Measurements from ENCODE around the gene BABAM2.
A peak's percentile ranks its signal among the peaks of the same experiment; 100 is the strongest.
"Not testable (repeated sequence)": the region's sequence is repeated elsewhere in the genome, so short reads cannot be mapped to it uniquely, and the experiment has no call there.

The BABAM2 gene

DNA sequence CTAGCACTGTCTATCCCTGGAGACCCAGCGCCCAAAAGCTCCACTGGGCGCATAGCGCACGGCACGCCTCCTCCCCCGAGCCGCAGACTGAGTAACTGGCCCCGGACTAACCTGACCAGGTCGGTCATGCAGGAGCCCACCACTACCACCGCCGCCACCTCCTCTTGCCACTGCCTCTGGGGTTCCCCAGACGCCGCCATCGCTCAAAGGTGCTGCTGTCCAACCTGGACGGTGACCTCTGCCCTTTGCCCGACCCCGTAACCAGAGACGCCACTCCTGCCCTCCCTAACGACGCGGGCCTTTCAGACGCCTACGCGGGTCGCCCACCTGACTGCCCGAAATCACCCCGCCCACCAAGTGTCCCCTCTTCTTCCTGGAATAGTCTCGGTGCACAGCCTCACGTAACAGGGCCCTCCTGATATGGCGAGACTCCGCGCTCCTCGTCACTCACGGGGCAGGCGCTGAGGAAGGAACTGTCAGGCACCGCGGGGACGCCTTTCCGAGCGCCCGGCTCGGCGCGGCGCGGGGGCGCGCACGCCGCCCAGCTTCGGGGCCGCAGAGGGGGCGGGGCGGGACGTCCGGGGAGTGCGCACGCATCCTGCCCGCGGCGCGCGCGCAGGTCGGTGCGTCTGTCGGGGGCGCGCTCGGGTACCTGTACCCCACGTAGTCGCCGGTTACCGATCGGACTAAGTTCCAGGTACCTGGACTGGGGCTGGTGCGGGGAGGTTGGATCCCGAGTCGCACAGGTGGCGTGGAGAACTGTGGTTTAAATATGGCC is at the start of gene BABAM2, which contains the start of gene RBKS:
TSS of gene BABAM2 (plus strand) at position 584 of the 778 bp plus-strand sequence. CDS start 3,828 bp downstream, outside the sequence.
TSS of gene RBKS (minus strand) at position 242 of the 778 bp plus-strand sequence. CDS start at position 200, 42 bp downstream.
- DNase-seq (ENCODE audit: low spot score): peak; percentile 91

DNA sequence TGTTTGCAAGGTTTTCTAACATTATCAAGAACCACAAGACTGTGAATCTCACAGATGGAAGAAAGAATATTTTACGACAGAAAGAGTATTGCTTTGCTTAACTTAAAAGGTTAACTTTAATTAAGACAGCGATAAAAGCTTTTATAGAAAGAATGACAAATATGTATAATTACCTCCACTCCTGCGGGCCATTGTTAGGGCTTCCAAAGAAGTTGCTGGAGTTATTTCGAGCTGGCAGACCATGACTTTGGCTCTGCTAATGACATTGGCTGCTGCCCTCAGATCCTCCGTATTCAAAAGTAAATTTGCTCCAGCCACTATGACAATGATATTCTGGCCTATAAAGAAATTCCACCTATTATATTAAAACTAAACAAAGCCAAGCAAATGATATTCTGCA is 47.6 kb upstream of the BABAM2 start:
- DNase-seq (ENCODE audit: low spot score): no peak

DNA sequence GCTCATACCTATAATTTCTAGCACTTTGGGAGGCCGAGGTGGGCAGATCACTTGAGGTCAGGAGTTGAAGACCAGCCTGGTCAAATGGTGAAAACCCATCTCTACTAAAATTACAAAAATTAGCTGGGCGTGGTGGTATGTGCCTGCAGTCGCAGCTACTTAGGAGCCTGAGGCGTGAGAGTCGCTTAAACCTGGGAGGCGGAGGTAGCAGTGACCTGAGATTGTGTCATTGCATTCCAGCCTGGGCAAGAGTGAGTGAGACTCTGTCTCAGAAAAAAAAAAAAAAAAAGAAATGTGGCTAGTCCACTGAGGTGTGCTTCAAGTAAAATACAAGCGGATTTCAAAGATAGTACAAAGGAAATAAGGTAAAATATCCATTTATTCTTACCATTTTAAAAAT is 46.5 kb upstream of the BABAM2 start:
- no peak for DNase-seq (ENCODE audit: low spot score)

DNA sequence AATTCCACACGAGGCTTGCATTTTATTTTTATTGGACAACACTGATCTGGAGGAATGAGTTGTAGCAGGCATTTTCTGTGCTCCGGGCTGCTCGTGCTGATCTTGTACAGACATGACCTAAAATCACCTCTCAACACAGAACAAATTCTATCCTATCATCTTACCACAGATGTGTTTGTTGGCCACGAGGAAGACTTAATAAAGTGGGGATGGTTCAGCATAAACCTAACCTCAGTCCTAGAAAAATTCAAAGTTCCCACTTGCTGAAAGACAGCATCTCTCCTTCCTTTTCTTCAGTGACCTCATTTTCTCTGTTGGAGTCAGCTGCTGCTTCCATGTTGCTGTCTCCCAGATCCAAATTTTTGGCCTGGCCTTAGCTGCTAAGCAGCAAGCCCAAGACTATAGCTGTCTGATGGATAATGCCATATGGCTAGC is 45.7 kb upstream of the BABAM2 start:
- no peak for DNase-seq (ENCODE audit: low spot score)

DNA sequence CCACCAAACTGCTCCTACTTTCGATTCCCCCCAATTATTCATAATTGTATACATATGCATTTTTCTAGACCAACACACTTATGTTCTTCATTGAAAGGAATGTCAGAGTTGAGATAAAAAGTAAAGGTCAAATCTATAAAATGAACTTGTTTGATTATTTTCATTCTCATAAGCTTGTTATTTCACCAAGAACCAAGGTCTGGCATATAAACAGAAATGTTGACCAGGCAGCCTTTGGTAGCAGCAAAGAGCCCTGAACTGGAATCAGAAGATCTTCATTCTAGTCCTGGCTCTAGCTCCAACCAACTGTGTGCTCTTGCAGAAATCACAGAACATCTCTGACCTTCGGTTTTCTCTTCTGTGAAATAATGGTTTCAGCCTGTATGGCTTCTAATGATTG is 43.2 kb upstream of the BABAM2 start:
- no peak for DNase-seq (ENCODE audit: low spot score)

DNA sequence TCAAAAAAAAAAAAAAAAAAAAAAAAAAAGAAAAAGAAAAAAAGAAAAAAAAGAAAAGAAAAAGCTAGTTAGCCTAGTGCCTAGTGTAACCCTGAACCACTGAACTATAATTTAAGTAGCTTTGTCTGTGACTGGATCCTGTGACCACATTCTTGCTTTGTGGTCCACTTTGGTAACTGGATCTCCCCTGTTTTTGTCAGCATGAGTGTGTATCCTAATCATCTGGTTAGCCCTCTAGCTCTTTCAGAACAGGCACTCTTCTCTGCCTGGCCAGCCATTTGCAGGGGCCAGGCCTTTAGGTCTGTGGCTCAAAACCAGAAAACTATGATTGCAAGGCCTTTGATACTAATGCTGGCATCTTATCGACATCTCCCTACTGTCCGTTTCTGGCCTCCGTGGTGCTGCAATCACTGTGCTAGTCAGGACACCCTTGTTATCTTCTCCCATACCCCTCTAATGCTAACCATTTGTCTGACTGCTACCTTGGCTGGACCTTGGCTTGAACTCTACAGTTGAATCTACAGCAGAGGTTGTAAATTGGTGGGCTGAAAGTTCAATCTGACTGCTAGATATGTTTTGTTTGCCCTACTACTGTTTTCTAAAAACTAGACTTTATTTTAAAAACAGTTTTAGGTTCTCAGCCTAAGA is 40.8 kb upstream of the BABAM2 start:
- DNase-seq (ENCODE audit: low spot score): no peak

DNA sequence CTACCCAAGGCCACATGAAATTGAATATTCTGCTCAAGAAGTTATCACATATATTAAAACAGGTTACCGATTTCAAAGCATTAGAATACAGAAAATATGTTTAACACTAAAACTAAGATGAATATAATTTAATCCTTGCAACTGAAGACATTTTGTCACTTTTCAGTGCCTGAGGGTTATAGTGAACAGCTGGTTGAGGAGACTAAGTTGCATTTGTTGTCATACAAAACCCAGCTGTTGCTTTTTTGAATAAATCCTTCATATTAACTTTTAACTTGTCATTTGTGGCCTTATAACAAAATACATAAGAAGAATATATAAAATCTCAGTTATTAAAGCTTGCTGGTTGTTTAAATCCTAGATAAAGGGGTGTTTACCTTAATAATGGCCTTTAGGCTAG is 37.8 kb upstream of the BABAM2 start:
- DNase-seq (ENCODE audit: low spot score): no peak

DNA sequence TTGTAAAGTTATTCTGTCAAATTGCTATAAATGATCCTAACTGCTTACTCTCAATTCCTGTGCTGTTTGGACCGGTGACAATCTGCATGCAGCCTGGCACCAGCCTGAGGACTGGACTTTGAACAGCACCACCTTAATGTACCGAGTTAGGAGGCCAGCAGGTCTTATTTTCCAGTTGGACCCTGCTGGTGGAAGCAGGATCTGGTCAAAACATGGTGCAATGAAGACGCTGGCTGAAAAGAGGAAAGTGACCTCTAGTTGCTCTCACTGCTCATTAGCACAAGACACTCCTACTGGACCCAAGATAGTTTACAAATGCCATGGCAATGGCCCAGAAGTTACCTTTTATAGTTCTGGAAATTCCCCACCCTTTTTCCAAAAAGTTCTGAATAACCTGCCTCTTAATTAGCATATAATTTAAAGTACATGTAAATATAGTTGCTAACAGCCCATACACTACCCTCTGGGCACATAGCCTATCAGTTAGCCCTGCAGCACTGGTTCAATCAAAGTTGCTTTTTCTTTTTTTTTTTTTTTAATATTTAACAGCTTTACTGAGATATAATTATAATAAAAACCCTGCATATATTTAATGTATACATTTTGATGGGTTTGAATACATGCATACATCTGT is 36.2 kb upstream of the BABAM2 start:
- no peak for DNase-seq (ENCODE audit: low spot score)

DNA sequence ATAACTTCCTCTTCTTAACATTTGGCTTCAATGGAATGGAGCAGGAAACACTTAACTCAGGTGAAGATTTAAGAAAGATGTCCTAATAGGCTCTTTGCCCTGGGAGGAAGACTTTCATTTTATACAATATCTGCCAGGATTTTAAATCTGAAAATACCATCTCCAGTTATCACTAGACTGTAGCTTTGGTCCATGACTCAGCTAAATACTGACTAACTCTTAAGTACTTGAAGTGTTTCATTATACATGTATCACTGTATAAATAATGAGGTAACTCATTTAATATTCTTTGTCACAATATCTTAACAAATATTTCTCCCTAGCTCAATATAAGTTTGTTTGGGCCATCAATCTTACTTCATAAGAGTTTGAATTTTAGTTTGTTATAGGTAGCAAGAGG is 35.1 kb upstream of the BABAM2 start:
- no peak for DNase-seq (ENCODE audit: low spot score)

DNA sequence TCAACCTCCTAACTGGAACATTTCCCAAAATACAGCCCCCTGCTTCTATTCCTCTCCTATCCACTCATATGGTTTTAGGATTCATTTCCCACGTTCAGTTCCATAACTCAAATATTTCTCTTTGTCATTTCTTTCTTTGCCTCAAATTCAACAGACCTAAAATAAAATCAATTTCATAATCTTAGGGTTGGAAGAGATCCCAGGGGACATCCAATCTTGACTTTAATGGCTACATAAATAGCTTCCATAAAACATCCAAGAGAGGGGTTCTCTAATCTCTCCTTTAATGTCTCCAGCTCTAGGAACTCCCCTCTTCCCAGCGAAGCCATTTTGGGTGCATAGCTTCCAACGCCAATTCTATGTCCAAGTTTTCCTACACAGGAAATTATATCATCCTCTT is 34.1 kb upstream of the BABAM2 start:
- DNase-seq (ENCODE audit: low spot score): no peak

DNA sequence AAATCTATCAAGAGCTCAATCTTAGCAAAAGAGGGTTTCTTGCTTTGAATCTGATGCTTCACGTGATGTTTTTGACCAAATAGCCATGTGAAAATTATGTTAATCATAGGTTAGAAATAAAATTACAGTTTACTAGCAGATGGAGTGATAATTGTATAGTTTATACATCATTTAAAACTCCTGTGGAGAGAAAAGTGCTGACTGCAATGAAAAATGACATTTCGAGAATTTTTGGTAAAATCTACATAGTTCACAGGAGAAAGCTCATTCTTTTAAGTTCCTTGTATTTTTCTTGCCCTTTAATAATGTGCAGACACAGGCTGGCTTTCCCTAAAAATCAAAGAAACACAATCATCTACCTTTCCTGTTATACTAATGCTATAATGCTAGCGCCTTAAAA is 33.6 kb upstream of the BABAM2 start:
- no peak for DNase-seq (ENCODE audit: low spot score)

DNA sequence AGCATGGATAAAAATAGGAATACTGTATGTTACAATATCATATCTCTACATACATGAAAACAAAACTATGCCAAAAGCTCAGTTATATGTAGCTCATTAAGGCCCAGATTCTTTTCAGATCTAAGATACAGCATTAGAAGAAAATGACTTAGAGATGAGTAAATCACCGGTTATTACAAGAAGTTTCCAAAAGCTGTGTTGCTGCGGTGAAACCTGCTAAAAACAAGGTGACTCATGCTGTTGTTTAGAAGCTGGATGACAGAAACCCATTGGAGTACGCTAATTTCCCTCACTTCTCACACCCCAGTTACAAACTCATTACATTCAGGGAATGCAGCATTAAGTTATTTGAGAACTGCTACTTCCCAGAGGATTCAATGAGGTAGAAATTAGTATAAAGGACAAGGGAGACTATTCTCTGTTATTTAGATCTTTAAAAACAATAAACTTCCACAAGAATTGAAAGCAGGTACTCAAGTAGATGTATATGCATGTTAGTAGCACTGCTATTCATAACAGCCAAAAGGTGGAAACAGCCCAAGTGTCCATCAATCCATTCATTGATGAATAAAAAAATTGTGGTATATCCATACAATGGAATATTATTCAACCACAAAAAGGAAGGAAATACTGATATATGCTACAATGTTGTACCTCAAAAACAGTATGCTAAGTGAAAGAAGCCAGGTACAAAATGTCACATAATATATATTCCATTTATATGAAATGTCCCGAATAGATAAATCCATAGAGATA is 32.9 kb upstream of the BABAM2 start:
- DNase-seq (ENCODE audit: low spot score): no peak

DNA sequence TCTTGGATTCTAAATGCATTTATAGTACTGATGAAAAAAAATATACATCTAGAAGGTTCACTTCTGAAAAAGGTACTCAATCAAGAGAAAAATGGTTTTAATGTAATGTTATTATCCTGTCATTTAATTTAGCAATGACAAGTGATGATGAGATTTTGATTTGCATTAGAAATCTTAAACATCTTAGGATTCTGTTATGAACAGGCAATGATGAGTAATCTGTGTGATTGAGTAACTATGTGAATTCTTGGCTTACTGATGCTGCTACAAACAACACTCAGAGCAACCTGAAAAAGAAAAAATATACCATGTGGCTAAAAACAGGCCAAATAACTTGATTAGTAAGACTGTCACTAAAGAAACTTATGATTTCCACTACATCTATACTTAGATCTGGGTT is 30.4 kb upstream of the BABAM2 start:
- DNase-seq (ENCODE audit: low spot score): no peak

DNA sequence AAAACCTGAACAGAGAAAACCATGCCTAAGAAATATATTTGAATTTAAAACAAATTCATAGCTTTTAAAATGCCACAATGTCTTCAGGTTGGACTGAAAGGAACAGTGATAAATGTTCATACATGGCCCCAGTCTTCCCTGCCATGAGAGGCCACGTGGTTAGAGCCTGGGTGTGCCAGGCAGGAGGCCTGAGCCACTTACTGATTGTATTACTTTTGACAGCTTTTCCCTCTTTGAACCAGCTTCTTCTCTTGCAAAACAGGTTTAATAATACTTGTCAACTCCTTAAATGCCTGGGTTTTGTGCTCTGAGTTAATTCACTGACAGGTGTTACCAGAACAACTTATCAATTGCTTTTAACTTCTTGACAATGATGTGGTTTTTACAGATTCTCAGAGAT is 27.4 kb upstream of the BABAM2 start:
- no peak for DNase-seq (ENCODE audit: low spot score)

DNA sequence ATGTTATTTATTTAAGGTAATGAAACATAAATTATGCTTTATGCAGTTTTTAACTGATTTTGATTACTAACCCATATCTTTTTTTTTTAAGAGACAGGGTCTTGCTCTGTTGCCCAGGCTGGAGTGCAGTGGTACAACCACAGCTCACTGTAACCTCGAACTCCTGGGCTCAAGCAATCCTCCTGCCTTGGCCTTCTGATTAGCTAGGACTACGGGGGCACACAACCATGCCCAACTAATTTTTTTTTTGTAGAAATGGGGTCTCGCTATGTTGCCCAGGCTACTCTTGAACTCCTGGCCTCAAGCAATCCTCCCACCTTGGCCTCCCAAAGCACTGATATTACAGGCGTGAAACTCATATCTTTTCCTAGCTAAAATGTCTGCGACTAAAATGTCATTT is 26.6 kb upstream of the BABAM2 start:
- not testable (repeated sequence) for DNase-seq (ENCODE audit: low spot score)

DNA sequence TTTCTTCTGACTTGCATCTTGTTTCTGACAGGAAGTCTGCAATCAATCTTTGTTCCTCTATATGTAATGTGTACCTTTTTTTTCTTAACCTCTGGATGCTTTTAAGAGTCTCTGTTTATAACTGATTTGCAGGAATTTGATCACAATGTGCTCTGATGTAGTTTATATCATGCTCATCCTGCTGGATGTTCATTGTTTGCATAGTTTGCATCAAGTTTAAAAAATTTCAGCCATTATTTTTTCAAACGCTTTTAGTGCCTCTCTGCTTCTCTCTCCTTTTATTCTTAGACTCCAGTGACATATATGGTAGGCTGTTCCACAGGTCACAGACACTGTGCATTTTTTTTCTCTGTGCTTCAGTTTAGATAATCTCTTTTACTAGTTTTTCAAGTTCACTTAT is 24.3 kb upstream of the BABAM2 start:
- DNase-seq (ENCODE audit: low spot score): no peak

DNA sequence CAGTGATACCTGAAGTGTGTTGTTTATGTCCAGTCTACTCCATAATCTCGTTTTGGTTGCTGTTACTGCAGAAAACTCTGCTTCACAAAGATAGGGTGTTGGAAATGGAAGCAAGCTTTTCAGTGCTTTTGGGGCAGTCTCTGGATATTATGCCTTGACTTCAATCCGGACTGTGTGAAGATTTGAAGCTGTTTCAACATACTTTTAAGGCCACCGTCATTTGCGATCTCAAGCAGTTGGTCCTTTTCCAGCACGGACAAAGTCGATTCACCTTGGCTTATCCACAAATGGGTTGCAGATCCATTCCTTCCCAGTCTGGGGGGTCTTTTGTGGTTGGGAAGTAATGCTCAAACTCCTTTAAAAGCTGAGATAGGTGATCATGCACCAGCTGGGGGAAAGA is 20.8 kb upstream of the BABAM2 start:
- no peak for DNase-seq (ENCODE audit: low spot score)

DNA sequence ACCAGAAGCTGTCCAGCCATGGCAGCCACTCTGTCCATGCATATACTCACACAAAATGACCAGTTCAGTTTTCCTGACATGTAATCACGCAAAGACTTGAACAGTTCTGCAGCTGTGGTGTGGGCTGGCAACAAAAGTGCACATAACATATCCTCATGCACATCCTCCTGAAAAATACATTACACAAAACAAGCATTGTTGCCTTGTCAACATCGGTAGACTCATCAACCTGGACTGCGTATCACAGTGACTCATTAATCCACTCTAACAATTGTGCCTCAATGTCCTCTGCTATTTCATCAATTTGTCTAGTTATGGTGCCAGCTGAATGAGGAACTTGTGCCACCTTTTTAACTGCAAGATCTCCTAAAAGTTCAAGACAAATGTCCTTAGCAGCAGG is 19.8 kb upstream of the BABAM2 start:
- no peak for DNase-seq (ENCODE audit: low spot score)

DNA sequence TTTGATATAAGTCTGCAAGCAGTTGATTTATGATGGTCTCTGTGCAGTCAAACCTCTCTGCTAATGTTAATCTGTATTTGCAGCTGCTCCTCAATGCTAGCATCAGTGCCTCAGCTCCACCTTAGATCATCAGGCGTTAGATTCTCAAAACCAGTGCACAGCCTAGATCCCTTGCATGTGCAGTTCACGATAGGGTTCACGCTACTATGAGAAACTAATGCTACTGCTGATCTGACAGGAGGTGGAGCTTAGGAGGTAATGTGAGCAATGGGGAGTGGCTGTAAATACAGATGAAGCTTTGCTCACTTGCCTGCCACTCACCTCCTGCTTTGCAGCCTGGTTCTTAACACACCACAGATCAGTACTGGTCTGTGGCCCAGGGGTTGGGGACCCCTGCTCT is 18.7 kb upstream of the BABAM2 start:
- no peak for DNase-seq (ENCODE audit: low spot score)

DNA sequence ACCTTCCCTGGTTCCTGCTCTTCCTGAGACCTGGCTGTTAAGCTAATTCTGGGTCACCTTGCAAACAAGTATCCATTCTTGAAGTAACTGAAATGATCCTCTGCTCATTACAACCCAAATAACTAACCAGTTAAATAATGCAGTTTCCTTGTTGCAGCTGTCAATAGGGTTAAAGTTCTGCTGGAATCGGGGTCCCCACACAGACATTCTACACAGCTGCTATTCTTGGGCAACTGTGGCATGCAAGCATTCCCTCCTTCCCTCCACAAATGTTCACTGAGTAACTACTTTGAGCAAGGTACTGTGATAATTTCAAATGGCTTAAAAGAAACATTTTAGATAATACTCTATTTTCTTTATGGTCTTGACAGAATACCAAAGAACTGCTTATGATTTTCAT is 17.4 kb upstream of the BABAM2 start:
- no peak for DNase-seq (ENCODE audit: low spot score)

DNA sequence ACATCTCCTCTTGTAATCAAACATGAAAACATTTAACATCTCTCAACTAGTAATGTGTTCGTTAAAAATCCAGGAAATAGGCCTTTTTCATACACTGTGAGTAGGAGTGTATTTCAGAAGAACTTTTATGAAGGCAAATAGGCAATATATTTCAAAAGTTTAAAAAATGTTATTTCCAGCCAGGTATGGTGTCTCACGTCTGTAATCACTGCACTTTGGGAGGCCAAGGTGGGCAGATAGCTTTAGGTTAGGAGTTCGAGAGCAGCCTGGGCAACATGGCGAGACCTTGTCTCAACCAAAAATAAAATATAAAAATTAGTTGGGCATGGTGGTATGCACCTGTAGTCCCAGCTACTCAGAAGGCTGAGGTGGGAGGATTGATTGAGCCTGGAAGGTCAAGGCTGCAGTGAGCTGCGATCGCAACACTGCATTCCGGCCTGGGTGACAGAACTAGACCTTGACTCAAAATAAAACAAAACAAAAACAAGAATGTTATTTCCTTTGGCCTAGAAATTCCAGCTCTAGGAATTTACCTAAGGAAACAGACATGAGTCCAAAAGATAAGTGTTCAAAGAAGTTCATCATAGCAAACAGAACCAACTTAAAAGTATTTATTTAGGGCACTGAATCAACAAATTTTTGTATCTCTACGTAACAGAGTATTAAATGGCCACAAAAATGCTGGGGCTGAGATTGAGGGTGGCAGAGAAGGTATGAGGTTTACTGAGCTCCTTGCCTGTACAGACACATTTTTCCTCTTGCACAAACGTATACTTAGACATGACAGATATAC is 15.2 kb upstream of the BABAM2 start:
- no peak for DNase-seq (ENCODE audit: low spot score)

DNA sequence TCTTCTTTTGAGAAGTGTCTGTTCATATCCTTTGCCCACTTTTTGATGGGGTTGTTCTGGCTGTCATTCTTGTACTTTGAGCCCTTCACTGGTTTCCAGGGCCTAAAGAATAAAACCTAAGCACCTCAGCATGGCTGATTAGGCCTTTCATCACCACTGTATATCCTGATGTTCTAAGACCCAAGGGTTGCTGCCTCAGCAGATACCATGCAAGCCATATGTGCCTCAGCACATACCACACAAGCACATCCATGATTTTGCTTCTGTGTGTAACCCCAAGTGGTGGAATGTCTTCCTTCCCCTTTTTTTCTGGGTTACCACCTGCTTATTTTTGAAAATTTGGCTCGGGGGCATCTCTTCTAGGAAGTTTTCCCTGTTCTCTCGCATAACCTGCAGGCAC is 11.7 kb upstream of the BABAM2 start:
- DNase-seq (ENCODE audit: low spot score): no peak
